Measurements from ENCODE around the gene PPP1R8.

Gene PPP1R8

DNA sequence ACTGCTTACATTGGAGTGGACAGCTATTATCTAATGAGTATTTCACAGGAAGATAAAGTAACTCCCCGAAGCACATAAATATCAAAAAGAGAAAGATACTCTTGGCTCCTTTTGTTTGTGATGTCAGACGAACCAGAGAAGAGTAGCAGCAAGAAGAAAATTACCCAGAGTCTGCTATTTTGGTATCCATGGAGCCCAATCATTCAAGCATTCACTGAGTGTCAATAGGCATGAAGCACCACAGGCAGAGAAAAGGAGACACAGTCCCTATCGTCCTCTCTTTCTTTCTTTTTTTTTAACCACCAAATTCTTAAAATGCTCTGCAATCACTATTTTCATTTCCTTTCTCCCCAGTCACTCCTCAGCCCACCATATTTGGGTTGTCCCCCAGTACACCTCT lies 63.9 kb downstream of the PPP1R8 start:
- DNase-seq (ENCODE audit: low spot score): no peak
